ENCODE measurements around the gene MC4R.

- no peak for TF ChIP-seq TAF1 (IDR thresholded peaks at IDR 0.05; ENCODE audit: borderline replicate concordance, low read depth, low read length)
- TF ChIP-seq POLR2AphosphoS5 (IDR thresholded peaks at IDR 0.05; ENCODE audit: low read depth, low read length), result no peak
Measured at GRCh38 chr18:60383893-60384292, 11.3 kb upstream of the MC4R start.
